Measurements from ENCODE around the gene C21orf91.

- TF ChIP-seq CTCF (IDR thresholded peaks at IDR 0.05) (no peak), EP300 (IDR thresholded peaks at IDR 0.05) (no peak)
Observed at GRCh38 chr21:17775431-17776126, 43.6 kb downstream of the C21orf91 start.

Data from tibial nerve (tissue), 4 donors.